ENCODE results near the gene KICS2. TPM values are rescaled to one million over a fixed set of nuclear protein-coding genes. Genes with fewer than 3 reads are reported as not detected.

Gene KICS2
- total and polyA plus RNA-seq, 2 of the 13 experiments (the other 11 are each of a cell fraction or from before 2014, with no cell fraction given): 3.5 to 6.6 TPM

- TF ChIP-seq RERE (CRISPR knock-in tag; IDR thresholded peaks at IDR 0.05; ENCODE audit: low read depth): no peak
- peak; percentile 69 for TF ChIP-seq CTCF (CRISPR knock-in tag; IDR thresholded peaks at IDR 0.05)
- TF ChIP-seq RFX5 (IDR thresholded peaks at IDR 0.05; ENCODE audit: low read depth, low read length): no peak
Observed at GRCh38 chr12:64236549-64236948, 14.5 kb upstream of the KICS2 start (continued).

- Histone ChIP-seq H3K4me1 (ENCODE audit: insufficient read depth, low read length) (peaks cover 9% of the 10 kb centered on the region), H3K9me3 (ENCODE audit: low read length) (no peaks in the 10 kb centered on the region), H3K36me3 (replicated peaks in 1 of 2; ENCODE audit: control insufficient read depth in 1 of 2, insufficient read depth in 2 of 2, low read length in 2 of 2) (no peaks in the 10 kb centered on the region), H3K27ac (ENCODE audit: extremely low read length, insufficient read depth, low read length) (no peak overlapping the region), H3K9ac (ENCODE audit: insufficient read depth, low read depth, low read length) (no peak overlapping the region), H4K20me1 (ENCODE audit: insufficient read depth, low read length) (no peaks in the 10 kb centered on the region), H3K4me3 (replicated peaks in 1 of 3; ENCODE audit: insufficient read depth in 1 of 3, low read depth in 2 of 3, low read length in 3 of 3) (no peak overlapping the region), H2AFZ (ENCODE audit: low read length) (no peak overlapping the region), H3K4me2 (ENCODE audit: low read depth, low read length) (no peak overlapping the region), H3K79me2 (ENCODE audit: insufficient read depth, low read length) (no peaks in the 10 kb centered on the region), H3K27me3 (ENCODE audit: control insufficient read depth in 1 of 2, insufficient read depth in 2 of 2, low read length in 2 of 2) (no peaks in the 10 kb centered on the region; a peak in 1 of 5 replicates)
- no TSS peak for BruUV-seq (replicated peaks)
- in situ Hi-C loops (cut with HindIII; ENCODE audit: extremely low pct_ligation_motif_present, low pct_unique_long_range_greater_than_20kb) (no loop called here), intact Hi-C loops (cut with micrococcal nuclease; ENCODE audit: unreplicated experiment) (no loop called here)
- FAIRE-seq (no peak), DNase-seq (ENCODE audit: low spot score) (no peak), ATAC-seq (no peak)
- WGBS (ENCODE audit: low lambda C conversion rate): 0% methylated on average over 1 of the region's 1 CpG
- CTCF ChIA-PET (ENCODE audit: low intra/inter-chr PET ratio, low total read pairs): no interaction called here
- POLR2A ChIA-PET: no interaction called here
- TF ChIP-seq ZNF432 (CRISPR knock-in tag; IDR thresholded peaks at IDR 0.05; ENCODE audit: borderline replicate concordance) (no peak), MYC (CRISPR knock-in tag; IDR thresholded peaks at IDR 0.05; ENCODE audit: borderline replicate concordance) (no peak), RXRA (CRISPR knock-in tag; IDR thresholded peaks at IDR 0.05) (no peak), TMF1 (CRISPR knock-in tag; IDR thresholded peaks at IDR 0.05; ENCODE audit: low read depth) (no peak), SMYD3 (CRISPR knock-in tag; IDR thresholded peaks at IDR 0.05) (no peak), ZBTB44 (CRISPR knock-in tag; IDR thresholded peaks at IDR 0.05) (no peak), CAMTA2 (CRISPR knock-in tag; IDR thresholded peaks at IDR 0.05; ENCODE audit: borderline replicate concordance) (no peak), IKZF5 (CRISPR knock-in tag; IDR thresholded peaks at IDR 0.05) (no peak), ZNF382 (CRISPR knock-in tag; IDR thresholded peaks at IDR 0.05; ENCODE audit: borderline replicate concordance) (no peak), ZMYM4 (CRISPR knock-in tag; IDR thresholded peaks at IDR 0.05) (no peak), AGO2 (optimal IDR thresholded peaks at IDR 0.05; ENCODE audit: low read depth, low read length) (no peak), ZNF7 (CRISPR knock-in tag; IDR thresholded peaks at IDR 0.05) (no peak)
Observed at GRCh38 chr12:64232196-64232595, 10.1 kb upstream of the KICS2 start.
